ENCODE results near the gene KCNB1. TPM values are rescaled to one million over a fixed set of nuclear protein-coding genes. Genes with fewer than 3 reads are reported as not detected.

Gene KCNB1
- total and polyA plus RNA-seq, 2 of the 4 experiments (the other 2 are of a cell fraction) = 0.05 TPM; not detected in 1

DNA sequence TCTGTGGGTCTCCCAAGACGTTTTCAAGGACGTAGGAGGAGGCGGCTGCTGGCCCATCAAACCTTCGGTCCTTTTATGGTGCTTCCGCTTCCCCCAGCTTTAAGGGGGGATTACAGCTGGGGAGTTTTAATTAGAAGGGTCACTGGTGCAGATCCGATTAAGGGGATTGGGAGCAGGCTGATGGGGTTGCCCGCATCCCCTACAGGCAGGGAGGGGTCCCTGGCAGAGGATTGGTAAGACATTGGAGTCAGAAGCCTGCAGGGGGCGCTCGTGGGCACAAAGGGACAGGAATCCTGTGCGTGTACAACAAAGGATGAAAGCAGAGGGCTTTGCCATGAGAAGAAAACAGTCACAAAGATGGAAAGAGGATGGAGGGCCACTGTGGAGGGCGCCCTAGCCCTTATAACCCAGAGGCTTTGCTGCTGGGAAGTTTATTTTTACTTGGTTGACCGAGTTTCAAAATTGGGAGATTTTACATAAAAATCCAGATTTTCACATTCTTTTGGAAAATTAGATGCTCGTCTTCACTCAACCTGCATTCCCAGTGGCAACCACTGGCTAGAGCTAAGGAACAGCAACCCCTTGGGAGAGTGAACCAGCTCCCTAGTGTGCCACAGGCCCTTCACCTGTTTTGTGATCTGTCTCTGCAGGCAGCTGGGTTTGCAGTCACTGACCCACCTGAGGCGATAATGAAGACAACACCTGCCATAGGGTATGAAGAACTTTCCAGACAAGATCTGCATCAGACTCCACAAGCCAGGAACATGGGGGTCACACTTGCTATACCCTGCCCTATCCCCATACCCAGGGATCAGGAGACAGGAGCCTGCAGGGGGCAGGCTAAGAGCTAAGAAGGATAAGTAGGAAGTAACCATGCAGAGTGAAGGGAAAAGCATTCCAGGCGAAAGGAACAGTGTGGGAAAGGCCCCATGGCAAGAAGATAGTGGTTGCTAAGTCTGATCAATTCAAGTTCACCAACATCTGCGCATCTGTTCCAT lies 97.7 kb downstream of the KCNB1 start:
- no peak overlapping the region for H2AK5ac ChIP-seq (ENCODE audit: low read depth, low read length)
- H3K27ac ChIP-seq (ENCODE audit: insufficient read depth, low read length) = no peak overlapping the region
- H3K9me1 ChIP-seq (ENCODE audit: insufficient read depth, low read length) = no peaks in the 10 kb centered on the region
- no peak overlapping the region for H3K4me2 ChIP-seq (ENCODE audit: low read depth, low read length)
- H3K36me3 ChIP-seq (ENCODE audit: control insufficient read depth, insufficient read depth, low read length) = no peaks in the 10 kb centered on the region
- ChIA-PET POLR2A (ENCODE audit: unreplicated experiment) (no interaction called here), CTCF (interaction anchor here (0.8 kb wide), 1 partner anchor 8 kb away, joined by 4 read pairs; no protein-coding TSS in a partner anchor)
- no peak overlapping the region for H2BK15ac ChIP-seq (ENCODE audit: low read depth, low read length)
- no TSS peak for BruUV-seq (replicated peaks)
- no peak overlapping the region for H3K14ac ChIP-seq (replicated peaks; ENCODE audit: low read depth, low read length)
- WGBS, 2 experiments (ENCODE audit: extremely low coverage in 2 of 2, insufficient read length in 1 of 2) = no CpG with 5 or more reads among the region's 16 CpGs
- H2BK5ac ChIP-seq (ENCODE audit: low read depth, low read length, poor library complexity, severe bottlenecking) = no peak overlapping the region
- TF ChIP-seq, protein P1, sequence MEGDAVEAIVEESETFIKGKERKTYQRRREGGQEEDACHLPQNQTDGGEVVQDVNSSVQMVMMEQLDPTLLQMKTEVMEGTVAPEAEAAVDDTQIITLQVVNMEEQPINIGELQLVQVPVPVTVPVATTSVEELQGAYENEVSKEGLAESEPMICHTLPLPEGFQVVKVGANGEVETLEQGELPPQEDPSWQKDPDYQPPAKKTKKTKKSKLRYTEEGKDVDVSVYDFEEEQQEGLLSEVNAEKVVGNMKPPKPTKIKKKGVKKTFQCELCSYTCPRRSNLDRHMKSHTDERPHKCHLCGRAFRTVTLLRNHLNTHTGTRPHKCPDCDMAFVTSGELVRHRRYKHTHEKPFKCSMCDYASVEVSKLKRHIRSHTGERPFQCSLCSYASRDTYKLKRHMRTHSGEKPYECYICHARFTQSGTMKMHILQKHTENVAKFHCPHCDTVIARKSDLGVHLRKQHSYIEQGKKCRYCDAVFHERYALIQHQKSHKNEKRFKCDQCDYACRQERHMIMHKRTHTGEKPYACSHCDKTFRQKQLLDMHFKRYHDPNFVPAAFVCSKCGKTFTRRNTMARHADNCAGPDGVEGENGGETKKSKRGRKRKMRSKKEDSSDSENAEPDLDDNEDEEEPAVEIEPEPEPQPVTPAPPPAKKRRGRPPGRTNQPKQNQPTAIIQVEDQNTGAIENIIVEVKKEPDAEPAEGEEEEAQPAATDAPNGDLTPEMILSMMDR (conservative IDR thresholded peaks at IDR 0.05; ENCODE audit: low read depth, low read length) = peak; percentile 57
- TF ChIP-seq RAD21 (IDR thresholded peaks at IDR 0.05; ENCODE audit: low read length) = peak; percentile 38; the same call in 1 of the 2 replicates
- peak; percentile 37; the same call in 1 of the 2 replicates for TF ChIP-seq SMC3 (IDR thresholded peaks at IDR 0.05; ENCODE audit: low read depth, low read length)
- TF ChIP-seq RFX5 (IDR thresholded peaks at IDR 0.05; ENCODE audit: low read depth, low read length) = no peak
- H3K27me3 ChIP-seq (ENCODE audit: control insufficient read depth, insufficient read depth, low read length) = peaks cover 33% of the 10 kb centered on the region
- no peak overlapping the region for H3K56ac ChIP-seq (ENCODE audit: extremely low read depth, insufficient read depth, low read length)
- H3K79me1 ChIP-seq (ENCODE audit: low read depth in 1 of 2, low read length in 2 of 2) = no peaks in the 10 kb centered on the region
- H2AFZ ChIP-seq (replicated peaks; ENCODE audit: low read length, poor library complexity) = no peak overlapping the region
- in situ Hi-C loops (cut with MboI; ENCODE audit: low sequenced_read_pairs) (no loop called here), dilution Hi-C loops (cut with HindIII; ENCODE audit: low sequenced_read_pairs, unreplicated experiment) (no loop called here), intact Hi-C loops (cut with micrococcal nuclease) (loop anchor here (10.0 kb wide), 1 partner anchor 100 kb away; the partner anchor contains the start of gene KCNB1)
- peak; percentile 26 for DNase-seq
- no peak overlapping the region for H4K5ac ChIP-seq (ENCODE audit: low read depth, low read length)
- H4K91ac ChIP-seq (ENCODE audit: insufficient read depth, low read depth, low read length) = no peak overlapping the region
- H2BK20ac ChIP-seq (ENCODE audit: low read depth, low read length) = no peak overlapping the region
- H3K23ac ChIP-seq (ENCODE audit: low read depth, low read length) = no peak overlapping the region
- H3K18ac ChIP-seq (ENCODE audit: low read depth, low read length) = no peak overlapping the region
- no peak overlapping the region for H2BK120ac ChIP-seq (ENCODE audit: low read depth, low read length)
- no peak overlapping the region for H3K4me3 ChIP-seq (ENCODE audit: insufficient read depth, low read depth, low read length)
- H3K9me3 ChIP-seq (ENCODE audit: control insufficient read depth, insufficient read depth, low read length) = no peaks in the 10 kb centered on the region
- no peak overlapping the region for H3K4ac ChIP-seq (ENCODE audit: low read depth, low read length)
- no peaks in the 10 kb centered on the region for H4K20me1 ChIP-seq (ENCODE audit: insufficient read depth, low read length)
- H2AK9ac ChIP-seq (replicated peaks; ENCODE audit: low read depth, low read length, poor library complexity) = no peak overlapping the region
- no peaks in the 10 kb centered on the region for H3K4me1 ChIP-seq (ENCODE audit: control insufficient read depth, insufficient read depth, low read length)
- H3K9ac ChIP-seq (ENCODE audit: low read depth, low read length) = no peak overlapping the region
- no peak overlapping the region for H4K8ac ChIP-seq (ENCODE audit: low read depth in 2 of 2, low read length in 2 of 2)
- ATAC-seq (ENCODE audit: low read depth) = peak; percentile 57; the same call in 1 of the 2 replicates

Data from IMR-90 (cell line).